Measurements from ENCODE around the gene SAFB2.

SAFB2 gene

DNA sequence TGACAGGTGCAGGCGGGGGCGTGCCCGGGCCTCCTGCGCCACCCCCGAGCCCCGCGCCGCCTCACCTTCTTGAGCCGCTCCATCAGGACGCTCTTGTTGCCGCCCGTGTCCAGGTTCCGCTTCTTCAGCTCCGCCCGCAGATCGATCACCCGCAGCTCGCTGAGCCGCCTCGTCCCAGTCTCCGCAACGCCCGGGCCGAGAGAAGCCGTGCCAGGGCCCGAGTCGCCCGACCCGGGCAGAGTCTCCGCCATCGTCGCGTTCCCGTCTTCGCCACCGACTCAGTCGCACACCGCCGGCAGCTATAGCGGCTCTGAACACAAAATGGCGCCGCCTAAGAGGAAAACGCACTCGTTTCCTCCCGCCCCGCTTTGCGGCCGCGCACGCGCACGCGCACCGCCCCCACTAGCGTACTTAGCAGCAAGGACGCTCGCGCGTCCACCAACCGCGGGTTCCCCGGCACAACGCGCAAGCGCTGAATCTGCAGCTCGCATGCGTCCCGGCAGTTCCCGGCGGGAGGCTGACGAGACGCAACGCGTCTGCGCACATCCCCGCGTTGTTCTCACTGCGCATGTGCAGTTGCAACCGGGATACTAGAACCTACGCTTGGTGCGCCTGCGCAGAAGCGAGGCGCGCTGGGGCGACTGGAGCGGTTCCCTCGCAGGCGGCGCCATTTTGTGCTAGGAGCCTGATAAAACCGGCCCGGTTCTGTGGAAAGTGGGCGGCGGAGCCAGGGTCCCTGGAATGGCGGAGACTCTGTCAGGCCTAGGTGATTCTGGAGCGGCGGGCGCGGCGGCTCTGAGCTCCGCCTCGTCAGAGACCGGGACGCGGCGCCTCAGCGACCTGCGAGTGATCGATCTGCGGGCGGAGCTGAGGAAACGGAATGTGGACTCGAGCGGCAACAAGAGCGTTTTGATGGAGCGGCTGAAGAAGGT lies at the start of gene SAFB2, which contains the start of gene SAFB:
TSS of gene SAFB2 (minus strand) at position 312 of the 932 bp plus-strand sequence. CDS start at position 251, 61 bp downstream.
TSS of gene SAFB (plus strand) at position 619 of the 932 bp plus-strand sequence. CDS start at position 742, 123 bp downstream.
- peak within 1 kb of the TSS; percentile 90 for H3K27ac ChIP-seq
- ChIA-PET POLR2A (ENCODE audit: low non-redundant PET) (interaction anchor here (0.5 to 0.9 kb wide), 5 partner anchors 64 to 784 kb away, joined by 3 to 7 read pairs (median 3); no protein-coding TSS in a partner anchor), CTCF (no interaction called here)
- TF ChIP-seq, protein P1, sequence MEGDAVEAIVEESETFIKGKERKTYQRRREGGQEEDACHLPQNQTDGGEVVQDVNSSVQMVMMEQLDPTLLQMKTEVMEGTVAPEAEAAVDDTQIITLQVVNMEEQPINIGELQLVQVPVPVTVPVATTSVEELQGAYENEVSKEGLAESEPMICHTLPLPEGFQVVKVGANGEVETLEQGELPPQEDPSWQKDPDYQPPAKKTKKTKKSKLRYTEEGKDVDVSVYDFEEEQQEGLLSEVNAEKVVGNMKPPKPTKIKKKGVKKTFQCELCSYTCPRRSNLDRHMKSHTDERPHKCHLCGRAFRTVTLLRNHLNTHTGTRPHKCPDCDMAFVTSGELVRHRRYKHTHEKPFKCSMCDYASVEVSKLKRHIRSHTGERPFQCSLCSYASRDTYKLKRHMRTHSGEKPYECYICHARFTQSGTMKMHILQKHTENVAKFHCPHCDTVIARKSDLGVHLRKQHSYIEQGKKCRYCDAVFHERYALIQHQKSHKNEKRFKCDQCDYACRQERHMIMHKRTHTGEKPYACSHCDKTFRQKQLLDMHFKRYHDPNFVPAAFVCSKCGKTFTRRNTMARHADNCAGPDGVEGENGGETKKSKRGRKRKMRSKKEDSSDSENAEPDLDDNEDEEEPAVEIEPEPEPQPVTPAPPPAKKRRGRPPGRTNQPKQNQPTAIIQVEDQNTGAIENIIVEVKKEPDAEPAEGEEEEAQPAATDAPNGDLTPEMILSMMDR (conservative IDR thresholded peaks at IDR 0.05; ENCODE audit: low read depth): no peak
- DNase-seq (ENCODE audit: low spot score): peak; percentile 99

DNA sequence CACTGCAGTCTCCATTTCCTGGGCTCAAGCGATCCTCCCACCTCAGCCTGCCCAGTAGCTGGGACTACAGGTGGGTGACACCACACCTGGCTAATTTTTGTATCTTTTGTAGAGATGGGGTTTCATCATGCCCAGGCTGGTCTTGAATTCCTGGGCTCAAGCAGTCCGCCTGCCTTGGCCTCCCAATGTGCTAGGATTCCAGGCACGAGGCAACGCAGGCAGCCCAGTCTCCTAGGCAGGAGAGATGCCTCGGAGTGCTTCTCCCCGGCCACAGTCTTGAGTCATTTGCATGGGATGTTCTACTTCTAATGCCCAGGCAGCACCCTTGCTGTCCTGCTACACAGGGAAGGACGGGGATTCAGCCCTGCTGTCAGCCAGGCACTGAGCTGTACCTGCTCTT lies 49.0 kb upstream of the SAFB2 start:
- TF ChIP-seq, protein P1 (conservative IDR thresholded peaks at IDR 0.05; ENCODE audit: low read depth): no peak
- H3K27ac ChIP-seq: peak overlapping the region; percentile 49
- no peak for DNase-seq (ENCODE audit: low spot score)
- ChIA-PET POLR2A (ENCODE audit: low non-redundant PET) (no interaction called here), CTCF (interaction anchor here (0.6 kb wide), 1 partner anchor 136 kb away, joined by 3 read pairs; no protein-coding TSS in a partner anchor)

DNA sequence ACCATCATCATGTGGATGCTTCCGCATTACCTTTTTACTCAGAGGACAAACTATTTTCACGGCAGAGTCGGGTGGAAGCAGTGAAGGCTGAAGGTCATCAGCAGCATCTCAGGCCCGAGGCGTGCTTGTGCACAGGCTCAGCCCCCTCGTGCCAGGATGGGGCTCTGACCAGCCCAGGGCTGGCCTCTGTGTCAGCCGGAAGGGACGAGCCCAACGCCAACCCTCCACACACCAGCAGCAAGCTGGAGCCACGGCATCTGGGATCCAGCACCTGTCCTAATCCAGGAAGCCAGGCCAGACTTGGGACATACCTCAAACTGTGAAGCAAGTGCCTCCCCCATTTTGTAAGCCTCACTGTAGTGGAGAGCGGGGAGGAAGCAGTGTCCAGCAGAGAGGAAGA lies 46.6 kb upstream of the SAFB2 start:
- DNase-seq (ENCODE audit: low spot score): no peak
- TF ChIP-seq, protein P1 (conservative IDR thresholded peaks at IDR 0.05; ENCODE audit: low read depth): no peak
- H3K27ac ChIP-seq: peak overlapping the region; percentile 49
- ChIA-PET POLR2A (ENCODE audit: low non-redundant PET) (no interaction called here), CTCF (no interaction called here)

DNA sequence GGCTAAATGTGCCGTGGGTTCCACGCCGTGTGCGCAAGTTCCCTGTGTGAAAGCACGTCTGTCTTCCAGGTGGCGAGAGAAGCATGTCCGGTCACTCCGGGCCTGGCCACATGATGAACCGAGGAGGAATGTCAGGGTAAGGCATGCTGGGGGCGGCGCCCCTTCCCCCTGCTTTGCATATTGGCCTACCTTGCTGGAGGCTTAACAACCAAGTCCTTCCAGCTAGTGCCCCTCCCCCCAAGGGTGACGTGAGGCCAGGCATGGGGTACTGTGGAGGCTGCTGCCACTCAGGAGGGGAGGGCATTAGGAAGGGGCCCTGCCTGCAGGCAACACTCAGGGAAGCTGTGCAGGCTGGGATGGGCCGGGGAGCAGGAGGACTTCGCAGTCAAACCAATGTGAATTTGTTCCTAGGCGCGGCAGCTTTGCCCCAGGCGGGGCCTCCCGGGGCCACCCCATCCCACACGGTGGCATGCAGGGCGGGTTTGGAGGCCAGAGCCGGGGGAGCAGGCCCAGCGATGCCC lies 45.2 kb upstream of the SAFB2 start:
- TF ChIP-seq, protein P1 (conservative IDR thresholded peaks at IDR 0.05; ENCODE audit: low read depth): no peak
- peak overlapping the region; percentile 16 for H3K27ac ChIP-seq
- POLR2A ChIA-PET (ENCODE audit: low non-redundant PET): no interaction called here
- DNase-seq (ENCODE audit: low spot score): no peak
- CTCF ChIA-PET: no interaction called here

DNA sequence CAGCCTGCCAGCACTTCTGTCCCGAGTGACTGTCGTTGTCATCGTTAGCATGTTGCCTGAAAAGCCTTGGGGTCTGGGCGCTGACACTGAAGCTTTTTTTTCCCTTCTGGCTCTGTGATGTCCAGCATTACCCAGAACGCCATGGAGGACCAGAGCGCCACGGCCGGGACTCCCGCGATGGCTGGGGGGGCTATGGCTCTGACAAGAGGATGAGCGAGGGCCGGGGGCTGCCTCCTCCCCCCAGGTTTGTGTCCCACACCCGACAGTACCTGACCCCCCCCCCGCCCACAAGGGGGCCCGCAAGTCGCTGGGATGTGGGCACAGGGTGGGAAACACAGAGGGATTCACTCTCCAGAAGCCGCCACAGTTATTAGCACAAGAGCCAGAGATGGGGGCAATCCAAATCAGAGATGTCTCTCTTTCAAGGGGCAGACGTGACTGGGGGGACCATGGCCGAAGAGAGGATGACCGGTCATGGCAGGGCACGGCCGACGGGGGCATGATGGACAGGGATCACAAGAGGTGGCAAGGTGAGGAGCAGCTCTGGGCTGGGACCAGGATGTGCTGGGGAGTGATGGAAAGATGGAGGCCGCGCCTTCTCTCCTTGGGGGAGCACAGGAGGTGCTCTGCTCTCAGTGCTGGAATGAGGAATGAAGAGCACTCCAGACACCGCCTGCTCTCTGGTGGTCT lies 44.5 kb upstream of the SAFB2 start:
- H3K27ac ChIP-seq: peak overlapping the region; percentile 16
- ChIA-PET CTCF (interaction anchor here (0.7 kb wide), 1 partner anchor 8 kb away, joined by 4 read pairs; no protein-coding TSS in a partner anchor), POLR2A (ENCODE audit: low non-redundant PET) (no interaction called here)

More for the DNA sequence above, 44.5 kb upstream of the SAFB2 start:
- no peak for DNase-seq (ENCODE audit: low spot score)
- TF ChIP-seq, protein P1 (conservative IDR thresholded peaks at IDR 0.05; ENCODE audit: low read depth): no peak
